Transverse colon (tissue), 3 donors: ENCODE measurements around the gene ZNF212.

Source experiments
- EP300 ChIP-seq: sonication (generic); formaldehyde crosslinking; IDR thresholded peaks from one replicate; pipeline ENCODE4 v1.6.1; 2017; ENCODE audit warnings: antibody characterized with exemption, low read depth
- POLR2A ChIP-seq: fragments of 450-650 bp; IDR thresholded peaks from one replicate; pipeline ENCODE4 v1.6.1; 2016; ENCODE audit warnings: antibody characterized with exemption, mild to moderate bottlenecking, moderate library complexity
- TF ChIP-seq, protein P1 (sequence below), 5 experiments: fragments of 200-600 bp in 3 of 5; fragments of 450-650 bp in 2 of 5; sonication (generic) in 3 of 5; IDR thresholded peaks; 1 replicate in 2 of 5; 2 replicates in 3 of 5; pipeline ENCODE4 v1.5.1; 2016 to 2017; ENCODE audit warnings: antibody characterized with exemption in 5 of 5, inconsistent platforms in 3 of 5, mild to moderate bottlenecking in 2 of 5, moderate library complexity in 1 of 5

DNA sequence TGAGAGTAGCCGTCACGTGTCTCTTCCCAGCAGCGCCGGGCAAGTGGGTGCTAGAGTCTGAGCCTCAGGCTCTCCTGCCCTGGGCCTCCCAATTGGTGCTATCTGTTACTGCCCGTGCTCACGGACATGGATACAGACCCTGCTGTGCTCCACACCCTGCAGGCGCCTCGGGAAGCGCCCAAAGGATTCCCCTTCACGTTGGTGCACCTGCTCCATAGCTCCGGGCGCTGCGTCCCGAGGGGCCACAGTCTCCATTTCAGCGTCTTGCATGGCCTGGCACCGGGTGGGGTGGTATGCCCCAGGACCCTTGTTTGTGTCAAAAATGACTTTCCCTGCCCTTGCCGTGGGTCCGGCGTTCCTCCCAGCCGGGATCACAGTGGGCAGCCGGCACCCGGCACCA is 13.8 kb upstream of the ZNF212 start:
- TF ChIP-seq POLR2A (no peak), EP300 (no peak)
- TF ChIP-seq, protein P1, sequence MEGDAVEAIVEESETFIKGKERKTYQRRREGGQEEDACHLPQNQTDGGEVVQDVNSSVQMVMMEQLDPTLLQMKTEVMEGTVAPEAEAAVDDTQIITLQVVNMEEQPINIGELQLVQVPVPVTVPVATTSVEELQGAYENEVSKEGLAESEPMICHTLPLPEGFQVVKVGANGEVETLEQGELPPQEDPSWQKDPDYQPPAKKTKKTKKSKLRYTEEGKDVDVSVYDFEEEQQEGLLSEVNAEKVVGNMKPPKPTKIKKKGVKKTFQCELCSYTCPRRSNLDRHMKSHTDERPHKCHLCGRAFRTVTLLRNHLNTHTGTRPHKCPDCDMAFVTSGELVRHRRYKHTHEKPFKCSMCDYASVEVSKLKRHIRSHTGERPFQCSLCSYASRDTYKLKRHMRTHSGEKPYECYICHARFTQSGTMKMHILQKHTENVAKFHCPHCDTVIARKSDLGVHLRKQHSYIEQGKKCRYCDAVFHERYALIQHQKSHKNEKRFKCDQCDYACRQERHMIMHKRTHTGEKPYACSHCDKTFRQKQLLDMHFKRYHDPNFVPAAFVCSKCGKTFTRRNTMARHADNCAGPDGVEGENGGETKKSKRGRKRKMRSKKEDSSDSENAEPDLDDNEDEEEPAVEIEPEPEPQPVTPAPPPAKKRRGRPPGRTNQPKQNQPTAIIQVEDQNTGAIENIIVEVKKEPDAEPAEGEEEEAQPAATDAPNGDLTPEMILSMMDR (IDR thresholded peaks at IDR 0.05): no peak
